Liver (tissue), 9 donors: Measurements from ENCODE around the gene HTR3C. TPM values are rescaled to one million over a fixed set of nuclear protein-coding genes. Genes with fewer than 3 reads are reported as not detected.

Experiments
- DNase-seq: peaks from one replicate; pipeline ENCODE4 v3.0.0-alpha.2; 2017; ENCODE audit warnings: low spot score
- H3K27ac ChIP-seq, 2 donors: one replicate each; pipeline ENCODE4 v1.7.0; 2013; ENCODE audit warnings: inconsistent platforms in 2 of 2, low read length in 2 of 2, control low read depth in 1 of 2, low read depth in 1 of 2, mild to moderate bottlenecking in 1 of 2
- H3K27me3 ChIP-seq, 4 donors: one replicate each; pipeline versions ENCODE4 v1.6.1 to v1.7.0; 2013; ENCODE audit warnings: low read length in 3 of 4, inconsistent platforms in 1 of 4, mild to moderate bottlenecking in 1 of 4, moderate library complexity in 1 of 4; ENCODE audit not compliant: control insufficient read depth in 4 of 4, insufficient read depth in 4 of 4
- H3K36me3 ChIP-seq, 4 donors: one replicate each; pipeline versions ENCODE4 v1.6.1 to v1.7.0; 2013; ENCODE audit warnings: low read length in 3 of 4, mild to moderate bottlenecking in 3 of 4, low read depth in 1 of 4, moderate library complexity in 1 of 4; ENCODE audit not compliant: control insufficient read depth in 4 of 4, insufficient read depth in 3 of 4
- H3K4me1 ChIP-seq, 4 donors: one replicate each; pipeline versions ENCODE4 v1.6.1 to v1.7.0; 2013; ENCODE audit warnings: low read length in 3 of 4, mild to moderate bottlenecking in 3 of 4, moderate library complexity in 1 of 4; ENCODE audit not compliant: control insufficient read depth in 4 of 4, insufficient read depth in 4 of 4
- H3K4me3 ChIP-seq, 3 donors: one replicate each; pipeline versions ENCODE4 v1.6.1 to v1.7.0; 2013; ENCODE audit warnings: low read length in 3 of 3, control low read depth in 1 of 3, low read depth in 1 of 3, mild to moderate bottlenecking in 1 of 3
- H3K9ac ChIP-seq, 2 donors: one replicate each; pipeline ENCODE4 v1.7.0; 2013; ENCODE audit warnings: low read length in 2 of 2, mild to moderate bottlenecking in 2 of 2, moderate library complexity in 2 of 2, control low read depth in 1 of 2, low read depth in 1 of 2
- H3K9me3 ChIP-seq, 4 donors: one replicate each; pipeline versions ENCODE4 v1.6.1 to v1.7.0; 2013; ENCODE audit warnings: low read length in 3 of 4; ENCODE audit not compliant: control insufficient read depth in 4 of 4
- ATF3 ChIP-seq: IDR thresholded peaks from 2 replicates; pipeline ENCODE4 v1.6.1; 2016; ENCODE audit warnings: antibody characterized with exemption
- CTCF ChIP-seq: fragments of 150-350 bp; IDR thresholded peaks from 2 replicates; pipeline ENCODE4 v1.5.1; 2017; ENCODE audit warnings: improper control_type of control experiment, low read depth, low read length; ENCODE audit not compliant: missing input control
- EGR1 ChIP-seq, 2 donors: IDR thresholded peaks; 2 replicates each; pipeline ENCODE4 v1.6.1; 2016 to 2018; ENCODE audit warnings: antibody characterized with exemption in 2 of 2, low read depth in 2 of 2
- FOXA1 ChIP-seq: IDR thresholded peaks from 2 replicates; pipeline ENCODE4 v1.6.1; 2016; ENCODE audit warnings: antibody characterized with exemption
- FOXA2 ChIP-seq: IDR thresholded peaks from 2 replicates; pipeline ENCODE4 v1.6.1; 2016; ENCODE audit warnings: antibody characterized with exemption
- GABPA ChIP-seq, 2 donors: IDR thresholded peaks in 1 of 2; conservative IDR thresholded peaks in 1 of 2; 2 replicates each; pipeline ENCODE4 v1.6.1; 2016; ENCODE audit warnings: antibody characterized with exemption in 2 of 2, mild to moderate bottlenecking in 1 of 2, moderate library complexity in 1 of 2
- HNF4A ChIP-seq, 2 donors: conservative IDR thresholded peaks; 2 replicates each; pipeline ENCODE4 v1.6.1; 2016; ENCODE audit warnings: antibody characterized with exemption in 2 of 2, mild to moderate bottlenecking in 2 of 2
- HNF4G ChIP-seq: IDR thresholded peaks from 2 replicates; pipeline ENCODE4 v1.6.1; 2016; ENCODE audit warnings: antibody characterized with exemption
- JUND ChIP-seq, 2 donors: IDR thresholded peaks; 2 replicates each; pipeline ENCODE4 v1.6.1; 2016; ENCODE audit warnings: antibody characterized with exemption in 2 of 2
- MAX ChIP-seq: IDR thresholded peaks from 2 replicates; pipeline ENCODE4 v1.6.1; 2016; ENCODE audit warnings: antibody characterized with exemption
- NR2F2 ChIP-seq: IDR thresholded peaks from 2 replicates; pipeline ENCODE4 v1.6.1; 2016; ENCODE audit warnings: antibody characterized with exemption
- RAD21 ChIP-seq, 2 donors: IDR thresholded peaks; 2 replicates each; pipeline ENCODE4 v1.6.1; 2016; ENCODE audit warnings: antibody characterized with exemption in 2 of 2, mild to moderate bottlenecking in 2 of 2
- REST ChIP-seq: IDR thresholded peaks from 2 replicates; pipeline ENCODE4 v1.6.1; 2016; ENCODE audit warnings: antibody characterized with exemption, mild to moderate bottlenecking
- RXRA ChIP-seq, 2 donors: IDR thresholded peaks; 2 replicates each; pipeline ENCODE4 v1.6.1; 2017 to 2018; ENCODE audit warnings: antibody characterized with exemption in 2 of 2, mild to moderate bottlenecking in 1 of 2
- SP1 ChIP-seq: IDR thresholded peaks from 2 replicates; pipeline ENCODE4 v1.6.1; 2018; ENCODE audit warnings: antibody characterized with exemption, mild to moderate bottlenecking
- TAF1 ChIP-seq: conservative IDR thresholded peaks from 2 replicates; pipeline ENCODE4 v1.6.1; 2016; ENCODE audit warnings: antibody characterized with exemption, mild to moderate bottlenecking
- YY1 ChIP-seq: IDR thresholded peaks from 2 replicates; pipeline ENCODE4 v1.6.1; 2016; ENCODE audit warnings: antibody characterized with exemption, mild to moderate bottlenecking
- WGBS: extraction: QIAGEN DNeasy Blood & Tissue Kit; methylation state at CpG from one replicate; pipeline ENCODE4 v1.1.7; 2013; 5-methylcytosine and 5-hydroxymethylcytosine counted together
- polyA plus RNA-seq, 2 donors: library from polyadenylated mRNA; stranded (reverse) in 1 of 2; unstranded in 1 of 2; fragments of 200-250 nt in 1 of 2; fragments of >200 nt in 1 of 2; fragmentation: Nextera tagmentation in 1 of 2; extraction: Ambion mirVana in 1 of 2; gene quantifications; one replicate each; pipeline versions ENCODE4 v1.2.1 to v1.2.3, GENCODE V29; 2013 to 2015
- total RNA-seq, 2 donors: library from RNA; depleted of rRNA; stranded (reverse); fragments of >200 nt; gene quantifications; one replicate each; pipeline ENCODE4 v1.2.3, GENCODE V29; 2014
- donor health status: healthy.
- donor health status: healthy.
- donor health status: healthy.
- donor health status: healthy.
- donor health status: healthy.

HTR3C gene
- total and polyA plus RNA-seq, 4 donors = not detected

GRCh38 chr3:184045995-184046394 is 6.9 kb upstream of the HTR3C start:
- H3K9ac ChIP-seq = no peak overlapping the region
- H3K9me3 ChIP-seq = no peaks in the 10 kb centered on the region
- no peaks in the 10 kb centered on the region for H3K27me3 ChIP-seq
- H3K4me3 ChIP-seq = no peak overlapping the region
- no peak for TF ChIP-seq SP1
- no peak for TF ChIP-seq HNF4G
- TF ChIP-seq TAF1 = no peak
- TF ChIP-seq FOXA2 = no peak
- no peak for TF ChIP-seq GABPA (IDR thresholded peaks at IDR 0.05 in 1 of 2, conservative IDR thresholded peaks at IDR 0.05 in 1 of 2)
- no peak for TF ChIP-seq YY1
- no peak for TF ChIP-seq RXRA (IDR thresholded peaks at IDR 0.05)
- no peak for TF ChIP-seq ATF3
- TF ChIP-seq NR2F2 = no peak
- no peak for TF ChIP-seq CTCF
- TF ChIP-seq FOXA1 = no peak
- TF ChIP-seq RAD21 (IDR thresholded peaks at IDR 0.05) = no peak
- no peak for TF ChIP-seq REST
- TF ChIP-seq MAX = no peak
- TF ChIP-seq JUND (IDR thresholded peaks at IDR 0.05) = no peak
- TF ChIP-seq HNF4A (conservative IDR thresholded peaks at IDR 0.05) = no peak
- no peaks in the 10 kb centered on the region for H3K4me1 ChIP-seq
- no peak for DNase-seq
- WGBS = 94% methylated on average over 5 of the region's 5 CpGs
- H3K36me3 ChIP-seq = no peaks in the 10 kb centered on the region
- no peak overlapping the region for H3K27ac ChIP-seq

- Histone ChIP-seq H3K9me3 (no peaks in the 10 kb centered on the region), H3K27me3 (no peaks in the 10 kb centered on the region), H3K4me1 (no peaks in the 10 kb centered on the region), H3K27ac (no peak overlapping the region), H3K36me3 (no peaks in the 10 kb centered on the region), H3K4me3 (no peak overlapping the region), H3K9ac (no peak overlapping the region)
- DNase-seq = no peak
- WGBS = 82% methylated on average over 7 of the region's 7 CpGs
- TF ChIP-seq YY1 = no peak
- TF ChIP-seq SP1 = no peak
- no peak for TF ChIP-seq REST
- TF ChIP-seq TAF1 = no peak
- no peak for TF ChIP-seq HNF4A (conservative IDR thresholded peaks at IDR 0.05)
- no peak for TF ChIP-seq GABPA (IDR thresholded peaks at IDR 0.05 in 1 of 2, conservative IDR thresholded peaks at IDR 0.05 in 1 of 2)
- no peak for TF ChIP-seq ATF3
- no peak for TF ChIP-seq CTCF
- TF ChIP-seq NR2F2 = no peak
- no peak for TF ChIP-seq RXRA (IDR thresholded peaks at IDR 0.05)
- TF ChIP-seq EGR1 (IDR thresholded peaks at IDR 0.05; ENCODE audit: low read depth in 2 of 2) = no peak
Measured at GRCh38 chr3:184050217-184050847, 2.5 kb upstream of the HTR3C start.
